NCI-H1930 (cell line): Measurements from ENCODE around the gene BEND4.
"Not testable (repeated sequence)": the region's sequence is repeated elsewhere in the genome, so short reads cannot be mapped to it uniquely, and the experiment has no call there.

Source experiments
- DNase-seq, 2 experiments: peaks; one replicate each; lab custom pipeline; 2025; lab: John Stamatoyannopoulos, UW

The BEND4 gene

GRCh38 chr4:42152507-42153504, at the start of gene BEND4:
Gene BEND4 (minus strand): TSS chr4:42152655. CDS start chr4:42152143, 512 bp downstream.
- peak in 1 of 2 experiments; percentile 41 for DNase-seq

- no peak for DNase-seq
These were observed 44.9 kb upstream of the BEND4 start for GRCh38 chr4:42197341-42197740.

GRCh38 chr4:42172921-42173320, 20.5 kb upstream of the BEND4 start:
- DNase-seq: no peak

DNA sequence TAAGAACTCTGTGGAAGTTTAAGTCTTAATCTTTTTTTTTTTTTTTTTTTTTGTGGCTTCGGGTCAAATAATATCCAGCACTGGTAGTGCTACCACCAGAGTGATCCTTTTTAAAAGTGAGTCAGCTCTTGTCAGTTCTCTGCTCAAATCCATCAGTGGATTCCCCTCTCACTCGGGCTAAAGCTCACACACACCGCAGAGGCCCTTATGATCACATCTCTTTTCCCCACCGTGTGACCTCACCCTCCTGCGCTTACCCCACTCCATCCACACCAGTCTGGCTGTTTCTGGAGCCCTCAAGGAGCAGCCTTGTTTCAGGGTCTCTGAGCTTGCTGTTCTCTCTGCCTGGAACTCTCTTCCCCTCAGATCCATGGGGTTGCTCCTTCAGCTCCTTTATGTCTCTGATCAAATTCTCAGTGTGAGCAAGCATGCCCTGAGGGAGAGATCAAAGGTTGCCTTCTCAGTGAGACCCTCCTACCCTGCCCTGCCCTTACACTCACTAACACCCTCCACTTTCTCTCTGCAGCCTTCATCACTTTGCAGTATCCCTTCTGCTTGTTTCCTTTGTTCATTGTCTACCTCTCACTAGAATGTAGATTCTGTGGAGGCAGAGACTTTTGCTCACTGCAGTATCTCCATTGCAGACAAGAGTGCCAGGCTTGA, 19.8 kb upstream of the BEND4 start:
- no peak for DNase-seq

DNA sequence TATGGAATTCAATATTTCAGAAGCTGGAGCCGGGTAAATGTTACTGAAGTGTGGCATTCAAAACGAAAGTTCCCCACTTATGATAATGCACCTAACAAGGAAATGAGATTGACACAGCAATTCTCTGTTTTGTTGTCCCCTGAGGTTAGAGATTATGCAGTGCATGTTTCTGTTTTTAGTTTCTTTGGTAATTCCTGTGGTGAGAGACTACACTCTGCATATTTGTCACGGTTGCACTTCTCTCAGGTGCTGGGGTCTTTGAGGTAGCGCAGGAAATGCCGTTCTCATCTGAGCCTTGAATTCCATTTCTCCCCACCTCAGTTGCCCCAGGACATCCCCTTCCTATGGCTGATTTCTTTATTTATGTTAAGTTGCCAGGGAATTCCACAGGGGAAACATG, 15.3 kb upstream of the BEND4 start:
- DNase-seq: no peak

DNA sequence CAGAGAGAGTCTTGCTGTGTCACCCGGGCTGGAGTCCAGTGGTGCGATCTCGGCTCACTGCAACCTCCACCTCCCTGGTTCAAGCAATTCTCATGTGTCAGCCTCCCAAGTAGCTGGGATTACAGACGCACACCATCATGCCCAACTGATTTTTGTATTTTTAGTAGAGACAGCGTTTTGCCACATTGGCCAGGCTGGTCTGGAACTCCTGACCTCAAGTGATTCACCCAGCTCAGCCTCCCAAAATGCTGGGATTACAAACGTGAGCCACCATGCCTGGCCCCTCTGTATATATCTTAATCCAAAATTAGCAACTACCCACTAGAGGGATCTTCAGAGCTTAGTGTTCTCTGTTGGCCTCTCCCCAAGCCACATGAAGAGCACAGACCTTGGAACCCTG, 13.7 kb upstream of the BEND4 start:
- DNase-seq: not testable (repeated sequence)

- no peak for DNase-seq
These were observed 7.0 kb upstream of the BEND4 start for GRCh38 chr4:42159271-42160001.

- DNase-seq: peak; percentile 46 to 64
These were observed 618 bp downstream of the BEND4 start for GRCh38 chr4:42151568-42152506.

DNA sequence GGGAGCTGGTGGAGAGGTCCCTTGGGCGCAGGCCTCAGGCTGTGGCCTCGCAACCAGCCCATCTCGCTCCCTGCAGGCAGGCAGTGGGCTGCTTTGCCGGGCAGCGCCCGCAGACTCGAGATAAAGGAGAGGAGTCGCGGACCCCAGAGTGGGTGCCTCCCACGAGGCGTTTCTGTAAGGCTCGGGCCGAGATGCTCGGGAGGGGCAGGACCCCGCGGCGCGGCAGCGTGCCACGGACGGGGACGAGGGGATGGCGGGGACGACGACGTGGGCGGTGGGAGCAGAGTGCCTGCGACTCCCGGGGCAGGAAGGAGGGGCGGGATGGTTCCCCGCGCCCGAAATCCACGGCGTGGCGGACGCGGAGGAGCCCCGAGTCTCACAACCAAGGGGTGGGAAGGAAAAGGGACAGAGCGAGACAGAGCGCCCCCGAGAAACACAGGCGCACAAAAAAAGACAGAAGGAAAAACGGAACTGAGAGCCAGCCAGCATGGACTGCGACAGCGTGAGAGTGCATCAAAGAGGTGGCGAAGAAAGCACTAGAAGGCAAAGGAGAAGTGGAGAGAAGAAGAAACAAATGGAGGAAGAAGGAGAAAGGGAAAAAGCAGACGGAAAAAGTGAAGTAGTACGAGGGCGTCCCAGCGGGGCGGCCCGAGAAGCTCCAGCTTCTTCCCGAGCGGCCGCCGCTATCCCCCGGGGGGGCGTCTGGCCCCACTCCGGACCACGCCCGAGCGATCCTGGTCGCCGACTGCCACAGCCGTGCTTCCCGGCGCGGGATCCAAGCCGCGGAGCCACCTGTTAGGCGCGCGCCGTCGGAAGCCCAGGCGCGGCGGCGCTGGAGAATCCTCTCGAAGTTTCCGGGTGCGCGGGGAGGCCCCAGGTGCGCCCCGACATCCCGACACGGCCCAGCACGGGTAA, 1.5 kb downstream of the BEND4 start:
- DNase-seq: no peak

DNA sequence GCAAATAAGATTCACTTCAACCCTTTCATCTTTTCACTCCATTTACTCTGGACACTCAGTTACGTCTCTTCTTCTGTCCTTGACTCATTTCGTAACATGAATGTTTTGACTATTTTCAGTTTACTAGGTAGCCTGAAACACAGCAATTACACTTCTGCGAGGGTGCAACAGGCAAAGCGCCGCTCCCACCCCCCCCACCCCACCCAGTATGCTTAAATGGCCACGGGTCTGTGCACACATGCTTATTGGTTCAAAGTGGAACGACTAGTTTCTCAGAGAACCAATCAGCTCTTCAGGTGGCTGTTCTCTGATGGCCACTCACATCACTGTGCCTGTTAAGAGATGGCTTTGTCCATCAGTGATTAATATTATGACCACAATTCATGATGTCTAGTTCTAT, 3.5 kb downstream of the BEND4 start:
- no peak for DNase-seq

GRCh38 chr4:42148425-42148824, 4.0 kb downstream of the BEND4 start:
- DNase-seq: no peak

- DNase-seq: no peak
These were observed 8.4 kb downstream of the BEND4 start for GRCh38 chr4:42144028-42144427.

DNA sequence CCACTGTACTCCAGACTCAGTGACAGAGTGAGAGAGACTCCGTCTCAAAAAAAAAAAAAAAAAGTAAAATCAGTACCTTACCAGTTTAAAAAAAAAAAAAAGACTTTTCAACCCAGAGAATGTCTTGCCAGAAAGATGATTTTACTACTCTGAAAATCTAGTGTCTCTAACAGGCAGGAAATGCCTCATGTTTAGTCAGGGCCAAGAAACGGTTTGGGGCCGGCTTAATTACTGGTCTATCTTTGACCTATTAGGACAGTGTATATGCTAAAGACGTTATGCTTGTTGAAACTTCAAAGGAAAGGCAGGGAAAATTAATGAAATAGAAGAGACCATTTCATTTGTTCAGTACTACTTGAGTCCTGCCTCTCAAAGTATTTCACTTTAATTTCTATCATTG, 9.9 kb downstream of the BEND4 start:
- DNase-seq: no peak

DNA sequence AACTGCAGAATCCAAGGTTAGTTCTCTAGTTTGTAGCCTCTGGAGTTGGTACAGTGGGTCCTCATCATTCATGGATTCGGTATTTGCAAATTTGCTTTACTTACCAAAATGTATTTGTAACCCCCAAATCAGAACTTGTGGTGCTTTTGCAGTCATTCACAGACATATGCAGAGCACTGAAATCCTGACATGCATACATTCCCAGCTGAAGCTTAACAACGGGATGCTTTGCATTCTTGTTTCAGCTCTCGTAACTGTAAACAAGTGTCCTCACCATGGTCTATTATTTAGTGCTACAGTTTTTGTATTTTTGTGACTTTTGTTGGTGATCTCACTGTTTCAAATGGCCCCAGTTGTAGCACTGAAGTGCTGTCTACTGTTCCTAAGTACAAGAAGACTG, 16.1 kb downstream of the BEND4 start:
- DNase-seq: no peak

DNA sequence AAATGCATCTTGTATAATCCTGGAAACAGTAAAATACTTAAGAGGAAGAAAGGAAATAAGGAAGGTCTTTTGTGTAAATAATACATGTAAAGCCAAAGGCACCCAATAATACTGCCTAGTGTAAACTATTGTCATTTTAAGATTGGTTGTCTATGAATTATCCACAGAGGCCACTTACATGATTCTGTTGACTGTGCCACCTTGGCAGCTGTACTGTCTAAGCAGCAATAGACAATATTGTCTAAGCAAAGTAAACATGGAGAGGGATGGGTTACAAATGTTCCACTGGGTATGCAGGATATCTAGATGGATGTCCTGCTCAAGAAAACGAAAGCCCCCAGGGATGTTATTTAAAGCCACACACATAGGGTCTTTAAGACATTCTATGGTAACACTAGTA, 19.4 kb downstream of the BEND4 start:
- no peak for DNase-seq

DNA sequence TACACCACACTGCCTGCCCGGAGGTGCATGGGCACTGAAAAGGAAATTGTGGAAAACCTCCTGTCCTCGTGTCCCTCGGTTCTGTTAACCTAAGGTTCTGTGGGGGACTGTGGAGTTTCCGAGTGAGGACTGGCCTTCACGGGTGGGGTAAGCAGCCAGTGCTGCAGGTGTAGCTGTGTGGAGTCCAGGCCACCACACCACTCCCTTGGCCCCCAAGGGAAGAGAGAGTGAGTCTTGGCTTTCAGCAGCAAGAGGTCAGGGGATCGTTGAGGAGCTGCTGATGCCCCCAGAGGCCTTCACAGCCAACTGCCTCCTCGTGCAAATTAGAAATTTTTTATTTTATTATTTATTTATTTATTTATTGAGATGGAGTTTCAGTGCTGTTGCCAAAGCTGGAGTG, 20.4 kb downstream of the BEND4 start:
- DNase-seq: no peak

GRCh38 chr4:42123071-42123644, 29.3 kb downstream of the BEND4 start:
- no peak for DNase-seq

DNA sequence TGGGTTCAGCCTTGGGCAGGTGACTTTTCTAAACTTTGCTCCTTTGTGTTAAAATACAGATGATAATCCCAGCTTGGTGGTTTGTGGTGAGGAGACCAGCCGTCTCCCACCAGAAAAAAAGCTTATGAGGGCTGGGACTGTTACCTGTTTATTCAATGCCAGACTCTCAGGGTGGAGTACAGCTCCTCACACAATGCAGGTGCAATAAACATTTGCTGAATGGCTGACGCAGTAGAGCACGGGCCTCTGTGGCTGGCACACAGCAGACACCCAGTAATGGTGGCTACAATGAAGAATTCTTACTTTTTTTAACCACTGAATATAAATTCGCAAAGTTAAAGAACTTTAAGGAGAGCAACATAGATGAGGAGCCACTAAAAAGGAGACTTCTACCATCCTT, 30.2 kb downstream of the BEND4 start:
- DNase-seq: no peak

- DNase-seq: no peak
These were observed 32.6 kb downstream of the BEND4 start for GRCh38 chr4:42119886-42120285.

- no peak for DNase-seq
These were observed 39.6 kb downstream of the BEND4 start for GRCh38 chr4:42112846-42113245.
